CD4-positive, alpha-beta T cell treated with Interleukin-6 for 4 hours (primary cell): Measurements from ENCODE around the gene COPG2.
A peak's percentile ranks its signal among the peaks of the same experiment; 100 is the strongest.
"Not testable (repeated sequence)": the region's sequence is repeated elsewhere in the genome, so short reads cannot be mapped to it uniquely, and the experiment has no call there.

Experiments
- DNase-seq: peaks from one replicate; pipeline ENCODE4 v3.0.0-alpha.2; 2020; ENCODE audit warnings: mixed read lengths

The COPG2 gene

DNA sequence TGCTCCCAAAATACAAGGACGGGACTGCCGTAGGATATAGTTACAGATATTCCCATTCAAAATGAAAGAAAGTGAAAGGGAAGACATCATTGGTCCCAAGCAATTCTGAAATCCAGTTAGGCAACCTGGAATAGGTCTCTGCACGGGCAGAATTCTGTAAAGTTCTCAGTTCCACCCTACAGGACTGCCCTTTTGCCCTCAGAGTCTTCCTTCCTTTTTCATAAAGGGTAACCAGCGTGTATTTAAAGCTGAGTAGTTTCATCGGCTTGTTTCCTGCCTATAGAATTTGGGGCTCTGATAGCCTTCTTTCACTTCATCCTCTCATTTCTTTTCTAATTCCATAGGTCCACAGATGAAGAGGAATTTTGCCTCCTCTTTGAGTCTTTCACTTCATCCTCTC is 20.0 kb downstream of the COPG2 start:
- no peak for DNase-seq

- DNase-seq, result no peak
Measured at GRCh38 chr7:130642383-130642782, 26.2 kb downstream of the COPG2 start.

DNA sequence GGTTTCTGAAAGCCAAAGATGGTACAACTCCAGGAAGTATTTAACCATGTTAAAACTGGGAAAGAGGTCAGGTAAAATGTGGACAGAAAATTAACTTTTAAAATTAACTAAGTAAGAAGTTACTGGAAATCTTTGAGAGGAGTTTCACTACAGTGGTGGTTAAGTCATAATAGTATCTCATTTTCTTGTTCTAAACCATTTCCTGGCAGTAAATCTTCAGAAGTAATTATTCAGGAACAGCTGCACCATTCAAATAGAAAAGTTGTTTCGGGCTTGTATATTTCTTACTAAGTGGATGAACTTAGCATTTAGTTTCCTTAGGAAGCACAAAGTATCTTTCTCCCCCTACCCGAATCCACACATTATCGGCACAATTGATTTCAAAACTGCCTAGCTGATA is 27.1 kb downstream of the COPG2 start:
- no peak for DNase-seq

DNA sequence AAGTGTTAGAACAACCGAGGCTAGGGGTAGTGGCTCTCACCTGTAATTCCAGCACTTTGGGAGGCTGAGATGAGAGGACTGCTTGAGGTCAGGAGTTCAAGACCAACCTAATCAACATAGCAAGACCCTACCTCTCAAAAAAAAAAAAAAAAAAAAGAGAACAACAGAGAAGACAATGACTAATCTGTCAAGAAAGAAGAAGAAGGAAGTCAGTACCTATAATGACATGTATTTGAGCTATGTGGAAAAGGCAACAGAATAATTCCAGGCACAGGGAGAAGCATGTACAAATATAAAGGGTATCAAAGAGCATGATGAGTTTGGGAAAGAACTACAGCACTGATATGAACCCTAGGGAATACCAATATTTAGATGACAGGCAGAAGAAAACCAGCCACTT is 27.5 kb downstream of the COPG2 start:
- DNase-seq, result no peak

GRCh38 chr7:130639388-130639787 is 29.2 kb downstream of the COPG2 start:
- DNase-seq, result no peak

DNA sequence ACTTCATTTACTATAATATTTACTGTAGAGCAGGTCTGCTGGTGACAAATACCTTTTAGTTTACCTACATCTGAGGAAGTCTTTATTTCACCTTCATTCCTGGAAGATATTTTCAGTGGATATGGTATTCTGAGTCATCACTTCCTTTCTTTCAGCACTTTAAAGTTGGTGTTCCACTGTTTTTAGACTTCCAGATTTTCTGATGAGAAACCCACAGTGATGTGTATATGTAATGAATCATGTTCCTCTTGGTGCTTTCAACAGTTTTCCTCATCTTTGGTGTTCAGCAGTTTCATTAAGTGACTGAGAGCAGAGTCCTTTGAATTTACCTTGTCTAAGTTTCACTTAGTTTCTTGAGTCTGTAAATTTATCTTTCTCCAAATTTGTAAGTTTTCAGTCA is 36.4 kb downstream of the COPG2 start:
- no peak for DNase-seq

- DNase-seq, result no peak
Measured at GRCh38 chr7:130628901-130629300, 39.6 kb downstream of the COPG2 start.

- no peak for DNase-seq
Measured at GRCh38 chr7:130627775-130628174, 40.8 kb downstream of the COPG2 start.

- DNase-seq, result no peak
Measured at GRCh38 chr7:130622866-130623265, 45.7 kb downstream of the COPG2 start.

- DNase-seq, result no peak
Measured at GRCh38 chr7:130615583-130615982, 53.0 kb downstream of the COPG2 start.

GRCh38 chr7:130614449-130614848 is 54.1 kb downstream of the COPG2 start:
- no peak for DNase-seq

GRCh38 chr7:130611218-130611617 is 57.3 kb downstream of the COPG2 start:
- no peak for DNase-seq

- not testable (repeated sequence) for DNase-seq
Measured at GRCh38 chr7:130607066-130607465, 61.5 kb downstream of the COPG2 start.

DNA sequence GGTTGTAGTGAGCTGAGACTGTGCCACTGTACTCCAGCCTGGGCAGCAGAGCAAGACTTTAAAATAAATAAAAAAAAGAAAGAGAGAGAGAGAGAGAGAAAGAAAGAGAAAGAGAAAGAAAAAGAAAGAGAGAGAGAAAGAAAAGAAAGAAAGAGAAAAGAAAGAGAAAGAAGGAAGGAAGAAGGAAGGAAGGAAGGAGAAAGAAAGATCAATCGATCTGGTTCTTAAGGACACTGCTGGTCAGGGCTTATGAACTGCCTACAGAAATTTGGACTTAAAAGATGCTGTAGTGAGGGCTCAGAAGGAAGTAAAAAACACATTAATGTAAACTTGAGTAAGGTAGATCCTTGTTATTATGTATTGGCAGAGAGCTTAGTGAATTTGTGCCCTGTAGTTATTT is 62.4 kb downstream of the COPG2 start:
- no peak for DNase-seq

DNA sequence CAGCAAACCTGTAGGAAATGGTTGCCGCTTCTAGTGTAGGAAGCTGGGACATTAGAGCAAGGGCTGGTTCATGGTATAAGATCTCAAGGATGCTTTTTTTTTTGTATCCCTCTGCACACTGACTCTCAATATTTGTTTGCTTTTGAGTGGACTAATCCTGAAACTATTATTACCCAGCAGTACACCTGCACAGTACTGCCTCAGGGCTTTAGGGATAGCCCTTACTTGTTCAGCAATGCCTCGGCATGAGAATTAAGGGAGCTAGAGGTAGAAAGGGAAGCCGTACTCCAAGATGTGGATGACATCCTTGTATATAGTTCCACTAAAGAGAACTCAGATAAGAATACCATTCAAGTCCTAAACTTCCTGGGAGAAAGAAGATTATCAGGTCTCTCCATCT is 70.5 kb downstream of the COPG2 start:
- DNase-seq, result no peak

- no peak for DNase-seq
Measured at GRCh38 chr7:130595986-130596385, 72.6 kb downstream of the COPG2 start.

DNA sequence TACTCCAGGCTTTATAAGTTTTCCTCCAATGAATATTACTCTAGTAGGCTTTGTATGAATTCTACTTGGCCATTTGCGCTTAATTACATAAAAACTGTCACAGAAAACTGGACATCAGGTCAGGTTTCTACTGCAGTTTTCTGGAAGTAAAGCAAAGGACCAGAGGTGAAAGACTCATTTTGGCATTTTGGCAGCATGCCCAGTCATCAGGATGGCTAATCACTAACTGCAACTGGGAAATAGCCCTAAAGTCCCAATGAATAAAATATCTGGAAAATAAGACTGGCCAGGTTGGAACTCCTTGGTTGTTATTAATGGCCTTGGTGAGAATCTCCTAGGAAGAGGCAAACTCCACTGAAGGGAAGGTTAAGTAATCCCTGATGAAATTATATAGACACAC is 75.5 kb downstream of the COPG2 start:
- no peak for DNase-seq

DNA sequence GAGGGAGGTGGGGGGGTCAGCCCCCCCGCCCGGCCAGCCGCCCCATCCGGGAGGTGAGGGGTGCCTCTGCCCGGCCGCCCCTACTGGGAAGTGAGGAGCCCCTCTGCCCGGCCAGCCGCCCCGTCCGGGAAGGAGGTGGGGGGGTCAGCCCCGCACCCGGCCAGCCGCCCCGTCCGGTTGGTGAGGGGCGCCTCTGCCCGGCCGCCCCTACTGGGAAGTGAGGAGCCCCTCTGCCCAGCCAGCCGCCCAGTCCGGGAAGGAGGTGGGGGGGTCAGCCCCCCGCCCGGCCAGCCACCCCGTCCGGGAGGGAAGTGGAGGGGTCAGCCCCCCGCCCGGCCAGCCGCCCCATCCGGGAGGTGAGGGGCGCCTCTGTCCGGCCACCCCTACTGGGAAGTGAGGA is 77.1 kb downstream of the COPG2 start:
- DNase-seq, result not testable (repeated sequence)

DNA sequence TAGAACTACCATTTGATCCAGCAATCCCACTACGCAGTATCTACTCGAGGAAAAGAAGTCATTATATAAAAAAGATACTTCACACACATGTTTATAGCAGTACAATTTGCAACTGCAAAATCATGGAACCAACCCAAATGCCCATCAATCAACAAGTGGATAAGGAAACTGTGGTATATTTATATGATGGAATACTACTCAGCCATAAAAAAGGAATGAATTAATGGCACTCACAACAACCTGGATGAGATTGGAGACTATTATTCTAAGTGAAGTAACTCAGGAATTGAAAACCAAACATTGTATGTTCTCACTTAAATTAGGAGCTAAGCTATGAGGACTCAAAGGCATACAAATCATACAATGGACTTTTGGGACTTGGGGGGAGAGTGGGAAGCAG is 82.6 kb downstream of the COPG2 start:
- DNase-seq, result not testable (repeated sequence)

GRCh38 chr7:130575110-130575509 is 93.4 kb downstream of the COPG2 start:
- DNase-seq, result not testable (repeated sequence)

GRCh38 chr7:130570144-130570543 is 98.4 kb downstream of the COPG2 start:
- DNase-seq, result not testable (repeated sequence)

DNA sequence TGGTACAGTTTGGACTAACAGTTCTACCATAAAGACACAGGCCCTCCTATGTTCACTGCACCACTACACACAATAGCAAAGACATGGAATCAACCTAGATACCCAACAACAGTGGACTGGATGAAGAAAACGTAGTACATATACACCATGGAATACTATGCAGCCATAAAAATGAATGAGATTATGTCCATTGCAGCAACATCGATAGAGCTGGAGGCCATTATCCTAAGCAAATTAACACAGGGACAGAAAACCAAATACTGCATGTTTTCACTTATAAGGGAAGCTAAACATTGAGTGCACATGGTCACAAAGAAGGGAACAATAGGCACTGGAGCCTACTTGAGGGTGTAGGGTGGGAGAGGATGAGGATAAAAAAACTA is 101.7 kb downstream of the COPG2 start:
- DNase-seq, result no peak

DNA sequence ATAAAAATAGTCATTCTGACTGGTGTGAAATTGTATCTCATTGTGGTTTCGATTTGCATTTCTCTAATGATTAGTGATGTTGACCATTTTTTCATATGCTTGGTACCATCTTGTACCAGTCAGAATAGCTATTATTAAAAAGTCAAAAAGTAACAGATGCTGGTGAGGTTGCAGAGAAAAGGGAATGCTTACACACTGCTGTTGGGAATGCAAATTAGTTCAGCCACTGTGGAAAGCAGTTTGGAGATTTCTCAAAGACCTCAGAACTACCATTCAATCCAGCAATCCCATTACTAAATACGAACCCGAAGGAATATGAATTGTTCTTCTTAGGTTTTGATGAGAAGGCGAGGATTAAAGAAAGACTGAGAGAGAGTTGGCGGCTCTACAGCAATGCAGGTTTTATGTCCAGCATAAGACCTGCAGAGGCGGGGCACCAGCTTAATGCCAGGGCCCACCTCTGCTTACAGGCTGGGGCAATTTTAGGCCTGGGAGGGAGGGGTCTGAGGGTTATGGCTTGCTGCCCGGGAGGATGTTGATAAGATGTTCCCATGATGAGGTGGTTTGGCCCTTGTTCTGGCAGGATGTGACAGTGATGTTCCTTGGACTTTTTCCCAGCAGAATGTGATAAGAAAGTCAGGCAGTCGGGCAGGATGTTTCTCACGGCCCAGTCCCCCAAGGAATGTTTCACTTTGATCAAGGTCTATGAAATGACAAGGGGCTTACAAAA is 102.2 kb downstream of the COPG2 start:
- no peak for DNase-seq

DNA sequence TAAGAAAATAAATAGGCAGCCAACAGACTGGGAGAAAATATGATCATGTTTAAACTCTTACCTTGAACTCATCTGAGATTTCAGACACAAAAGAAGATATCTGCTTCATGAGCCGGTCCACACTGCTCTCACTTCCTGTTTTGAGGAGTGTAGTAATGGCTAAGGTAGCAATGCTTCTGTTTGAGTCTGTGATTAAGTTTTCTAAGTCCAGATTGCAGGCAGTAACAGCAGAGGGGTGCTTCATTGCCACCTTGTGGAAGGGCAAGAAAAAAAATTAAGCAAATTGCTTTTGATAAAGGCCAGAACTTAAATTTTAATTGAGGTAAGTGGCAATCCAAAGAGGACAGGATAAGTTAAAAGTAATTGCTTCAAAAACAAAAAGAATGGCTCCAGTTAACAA is 107.6 kb downstream of the COPG2 start:
- DNase-seq, result peak; percentile 4

DNA sequence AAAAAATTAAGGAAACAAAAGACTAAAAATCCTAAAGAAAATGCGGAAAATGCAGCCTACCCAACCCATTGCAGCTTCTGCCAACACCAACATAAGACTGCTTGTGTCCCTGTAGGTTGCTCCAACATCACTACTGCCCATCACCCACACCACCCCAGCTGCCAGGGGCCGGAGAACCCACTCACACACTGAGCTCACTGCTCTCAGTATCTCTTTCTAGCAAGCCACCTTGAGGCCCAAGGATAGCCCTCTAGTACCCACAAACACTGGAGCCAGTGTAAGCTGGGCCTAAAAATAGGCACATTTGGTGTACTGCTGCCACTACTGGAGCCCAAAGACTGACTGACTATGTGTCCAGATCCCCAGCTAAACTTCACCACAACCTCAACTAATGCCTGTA is 109.4 kb downstream of the COPG2 start:
- no peak for DNase-seq
